ENCODE results near the gene AK2.
A peak's percentile ranks its signal among the peaks of the same experiment; 100 is the strongest.

AK2 gene

GRCh38 chr1:33021567-33022431 is 14.9 kb downstream of the AK2 start:
- DNase-seq, result no peak

- no peak for DNase-seq
These were observed 18.6 kb downstream of the AK2 start for GRCh38 chr1:33018112-33018511.

DNA sequence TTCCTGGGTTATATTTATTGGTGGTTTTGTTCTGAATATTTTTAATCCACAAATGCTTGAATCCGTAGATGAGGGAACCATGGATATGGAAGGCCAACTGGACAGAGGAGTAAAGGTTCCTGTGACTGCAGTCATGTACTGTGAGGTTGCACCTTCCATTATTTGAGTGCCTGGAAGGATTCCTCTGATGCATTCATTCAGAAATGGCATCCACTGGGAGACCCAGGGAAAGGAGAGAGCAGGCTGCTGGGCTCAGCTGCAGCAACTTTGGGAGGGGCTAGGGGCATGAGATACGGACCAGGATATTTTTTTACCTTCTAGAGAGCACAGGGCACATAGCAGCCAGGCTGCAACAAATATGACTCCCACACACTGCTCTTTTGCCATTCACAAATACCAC is 19.5 kb downstream of the AK2 start:
- no peak for DNase-seq

DNA sequence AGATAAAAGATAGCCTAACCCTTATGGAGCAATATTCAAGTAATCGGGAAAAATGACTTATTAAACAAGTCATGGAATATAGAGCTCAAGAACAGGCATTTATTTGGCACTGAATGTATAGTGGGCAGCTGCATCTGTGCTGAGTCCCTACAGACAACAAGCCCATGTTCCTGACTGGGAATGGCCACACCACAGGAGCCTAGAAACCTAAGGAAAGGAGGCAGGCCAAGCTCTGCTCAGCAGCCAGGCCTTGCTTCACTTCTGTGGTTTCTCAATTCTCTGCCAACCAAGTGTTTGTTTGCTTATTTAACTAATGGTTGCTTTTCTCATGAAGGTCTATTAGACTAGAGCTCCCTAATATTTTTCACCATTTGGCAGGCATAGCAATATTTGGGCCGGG is 21.5 kb downstream of the AK2 start:
- DNase-seq, result no peak

GRCh38 chr1:33014464-33015163 is 22.1 kb downstream of the AK2 start:
- DNase-seq, result no peak

DNA sequence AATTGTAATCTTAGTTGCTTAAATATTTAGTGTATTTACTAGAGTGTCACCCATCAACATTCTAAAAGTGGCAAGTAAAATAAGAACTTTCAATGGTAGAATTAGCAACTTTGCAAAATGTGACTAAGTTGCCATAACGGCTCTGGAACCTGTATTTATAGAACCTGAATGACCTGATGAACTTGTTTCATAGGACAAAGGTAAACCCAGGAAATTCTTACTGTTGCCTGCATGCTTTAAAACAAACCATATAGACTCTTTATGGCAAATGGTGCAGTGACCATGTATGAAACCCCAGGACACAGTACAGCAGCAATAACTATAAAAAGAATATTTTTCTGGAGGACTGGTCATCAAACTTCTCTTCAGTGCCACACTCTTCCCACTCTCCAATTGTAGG is 22.9 kb downstream of the AK2 start:
- DNase-seq, result no peak

DNA sequence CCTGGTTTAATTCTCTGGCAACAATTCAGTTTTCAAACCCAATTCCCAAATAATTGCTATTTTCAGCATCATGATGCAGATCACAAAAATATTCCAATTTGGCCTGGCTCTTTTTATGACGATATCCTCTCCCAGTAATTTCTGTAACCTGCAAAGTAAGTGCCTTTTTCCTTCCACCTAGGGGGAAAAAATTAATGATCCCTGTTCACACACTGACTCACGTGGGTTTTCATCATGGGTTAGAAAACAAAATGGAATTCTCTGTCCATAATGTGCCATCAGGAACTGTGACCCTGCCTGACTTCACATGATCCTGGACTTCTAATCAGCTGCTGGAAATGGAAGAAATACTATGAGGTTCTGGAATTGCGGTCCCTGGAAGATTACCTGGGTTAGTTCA is 24.5 kb downstream of the AK2 start:
- DNase-seq, result no peak

DNA sequence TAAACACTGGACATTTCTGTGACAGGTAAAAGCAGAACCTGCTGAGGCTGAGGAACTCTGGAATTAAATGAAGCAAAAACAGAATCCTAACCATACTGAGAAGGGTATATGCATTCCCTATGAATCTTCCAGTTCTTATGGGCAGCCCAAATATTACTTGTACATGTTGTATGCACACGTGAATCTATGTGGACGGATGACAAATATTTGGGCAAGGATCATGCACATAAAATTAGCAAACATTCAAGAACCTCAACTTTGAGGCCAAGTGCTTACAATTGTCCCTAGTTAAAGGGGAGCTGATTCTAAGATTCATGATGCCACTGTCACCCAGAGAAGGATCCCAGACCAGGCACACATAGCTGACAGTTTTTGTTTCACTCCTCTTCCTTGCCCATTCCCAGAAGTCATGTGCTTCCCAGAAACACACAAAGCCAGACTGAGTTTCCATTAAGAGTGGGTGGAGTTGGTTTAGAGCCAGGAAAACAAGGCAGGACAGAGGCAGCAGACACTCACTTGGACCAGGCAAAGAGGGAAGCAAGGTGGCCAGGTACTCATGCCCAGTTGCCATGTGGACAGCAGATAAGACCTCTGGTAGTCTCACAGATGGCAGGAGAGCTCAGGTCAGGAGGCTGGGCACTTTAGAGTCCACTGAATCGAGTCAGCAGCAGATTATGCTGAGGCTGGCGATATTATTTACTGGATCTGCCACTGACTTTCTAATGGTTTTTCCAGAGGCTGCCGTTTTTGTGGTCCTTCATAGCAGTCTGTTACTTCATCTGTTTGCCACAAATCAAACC is 25.6 kb downstream of the AK2 start:
- no peak for DNase-seq

- no peak for DNase-seq
These were observed 27.1 kb downstream of the AK2 start for GRCh38 chr1:33009561-33009960.

DNA sequence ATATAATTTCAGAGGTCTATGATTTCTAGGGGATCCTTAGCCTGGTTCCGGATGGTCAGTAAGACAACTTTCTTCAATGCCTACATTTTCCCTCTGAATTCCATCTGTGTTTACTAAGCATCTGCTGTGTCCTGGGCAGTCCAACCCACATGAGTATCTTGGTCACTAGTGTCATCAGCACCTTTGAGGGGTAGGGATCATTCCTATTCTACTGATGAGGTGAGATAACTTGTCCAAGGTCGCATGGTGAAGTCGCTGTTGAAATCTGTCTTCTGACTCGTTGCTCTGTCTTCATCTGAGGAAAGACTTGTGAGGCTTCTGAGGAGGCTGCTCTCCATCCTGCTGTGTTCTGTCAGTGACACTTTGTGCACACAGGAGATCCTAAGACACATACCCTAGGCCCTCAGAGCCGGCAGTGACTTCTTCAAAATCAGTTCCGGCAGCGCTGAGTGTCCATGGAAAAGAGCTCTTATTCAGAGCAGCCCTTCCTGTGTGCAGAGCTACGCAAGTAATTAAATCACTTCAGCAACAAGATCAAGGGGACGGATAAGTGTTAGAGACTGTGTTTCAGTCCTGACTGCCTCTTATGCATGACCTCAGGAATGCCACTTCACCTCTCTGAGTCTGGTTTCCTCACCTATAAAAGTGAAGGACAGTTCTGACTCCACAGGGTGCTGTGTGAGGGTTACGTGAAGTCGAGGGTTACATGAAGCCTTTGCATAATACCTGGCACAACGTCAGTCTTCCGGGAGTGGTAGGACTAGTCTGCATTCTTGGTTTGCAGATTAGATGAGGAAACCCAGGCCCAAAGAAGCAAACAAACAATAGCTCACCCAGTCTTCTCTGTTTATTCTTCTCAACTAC is 28.4 kb downstream of the AK2 start:
- DNase-seq, result no peak

DNA sequence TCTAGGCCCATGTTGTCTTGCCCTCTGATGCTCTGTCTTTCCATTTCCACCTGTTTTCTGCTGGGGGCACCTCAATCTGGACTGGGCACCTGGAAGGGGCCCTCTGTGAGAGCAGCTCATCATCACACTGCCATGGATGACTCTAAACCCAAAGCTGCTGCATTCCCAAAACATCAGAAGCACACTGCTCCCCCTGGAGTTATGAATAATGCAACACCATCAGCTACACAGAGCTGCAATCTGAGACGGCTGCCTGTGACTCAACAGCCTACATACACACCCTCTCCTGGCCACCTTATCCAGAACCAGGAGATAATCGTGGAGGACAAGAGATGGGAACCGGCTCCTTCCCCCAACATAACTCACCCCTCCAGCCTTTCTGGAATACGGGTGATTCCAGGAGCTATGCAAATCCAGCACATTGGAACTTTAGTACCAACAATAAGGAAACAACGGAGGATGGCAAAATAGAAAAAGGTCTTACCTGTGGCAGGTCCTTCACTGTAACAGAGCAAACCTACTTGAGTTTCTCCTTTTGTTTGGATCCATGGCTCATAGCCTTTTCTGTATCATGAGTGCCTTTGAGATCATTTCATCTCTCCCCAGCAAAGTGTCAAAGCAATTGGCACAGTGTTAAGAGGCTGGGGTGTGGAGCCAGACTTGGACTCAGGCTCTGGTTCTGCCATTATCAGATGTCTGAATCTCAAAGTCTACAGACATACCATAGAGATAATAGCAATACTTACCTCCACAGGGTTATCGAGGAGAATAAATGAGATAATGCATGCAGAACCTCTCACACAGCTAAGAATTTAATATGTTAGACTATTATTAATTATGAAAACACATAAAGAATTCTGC is 29.3 kb downstream of the AK2 start:
- peak; percentile 85 for DNase-seq

- DNase-seq, result no peak
These were observed 30.8 kb downstream of the AK2 start for GRCh38 chr1:33005838-33006421.

DNA sequence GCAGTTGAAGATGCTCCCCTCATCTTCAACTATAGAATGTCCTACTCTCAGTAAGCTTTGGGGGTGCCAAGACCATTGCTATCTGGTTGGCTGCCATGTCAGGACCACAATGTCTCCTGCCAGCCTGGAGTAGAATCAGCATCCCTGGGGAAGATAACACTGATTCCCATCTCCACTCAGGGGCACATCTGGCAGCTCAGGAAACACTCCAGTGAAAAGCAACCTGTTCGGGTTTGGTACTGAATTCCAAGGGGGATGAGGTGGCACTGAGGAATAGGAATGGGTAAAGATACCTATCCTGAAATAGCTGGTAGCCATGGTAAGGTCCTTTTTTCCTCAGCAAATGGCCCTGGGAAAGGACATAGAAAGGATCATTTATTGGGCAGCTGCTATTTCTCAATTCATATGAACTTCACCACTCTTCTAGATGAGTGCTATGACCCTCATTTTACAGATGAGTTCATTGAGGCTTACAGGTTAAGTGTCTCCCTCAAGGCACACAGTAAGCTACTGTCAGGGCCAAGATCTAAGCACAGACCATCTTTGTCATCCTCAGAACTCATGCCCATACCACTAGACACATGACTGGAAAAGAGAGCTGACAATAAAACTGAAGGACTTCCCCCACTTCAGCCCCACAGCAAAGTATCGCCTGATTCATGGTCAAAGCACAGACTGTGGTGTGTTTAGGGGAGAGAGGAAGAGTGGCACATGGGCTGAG is 31.4 kb downstream of the AK2 start:
- DNase-seq, result no peak

GRCh38 chr1:33004613-33005012 is 32.1 kb downstream of the AK2 start:
- DNase-seq, result no peak

GRCh38 chr1:33003657-33004056 is 33.0 kb downstream of the AK2 start:
- no peak for DNase-seq

- no peak for DNase-seq
These were observed 34.7 kb downstream of the AK2 start for GRCh38 chr1:33002006-33002405.

DNA sequence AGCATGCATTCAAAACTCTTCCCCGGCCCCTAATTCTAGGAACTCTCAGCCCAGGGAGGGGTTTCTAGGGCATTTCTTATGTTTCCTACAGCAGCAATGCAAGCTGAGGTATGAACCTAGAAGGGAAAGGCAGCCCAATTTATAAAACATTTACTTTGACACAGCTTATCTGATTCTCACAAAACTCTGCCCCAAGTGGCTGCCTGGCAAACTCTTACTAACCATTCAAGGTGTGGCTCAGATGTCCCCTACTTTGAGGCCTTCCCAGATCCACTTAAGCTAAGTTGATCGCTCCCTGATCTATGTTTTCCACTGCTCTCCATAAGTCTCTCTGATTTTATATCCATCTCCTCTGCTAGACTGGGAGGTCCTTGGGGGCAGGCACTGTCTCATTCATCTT is 35.4 kb downstream of the AK2 start:
- no peak for DNase-seq

GRCh38 chr1:33000427-33001026 is 36.2 kb downstream of the AK2 start:
- no peak for DNase-seq

DNA sequence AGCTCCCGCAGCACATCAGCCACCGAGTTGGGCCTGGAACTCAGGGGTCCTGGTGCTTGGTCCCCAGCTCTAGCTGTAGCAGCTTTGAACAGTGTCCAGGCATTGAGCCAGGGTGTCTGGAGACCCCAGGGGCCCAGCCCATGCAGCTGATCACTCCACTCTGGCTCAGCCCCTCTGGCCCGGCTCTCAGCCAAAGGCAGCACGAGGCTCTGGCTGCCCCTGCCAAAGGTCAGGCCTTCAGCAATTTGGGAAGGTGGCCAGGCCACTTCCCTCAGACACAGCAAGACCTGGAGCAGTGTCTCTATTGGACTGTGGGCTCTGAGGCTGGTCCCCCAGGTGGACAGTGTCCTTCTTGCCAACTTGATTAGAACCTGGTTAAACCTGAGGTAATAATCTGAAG is 37.7 kb downstream of the AK2 start:
- no peak for DNase-seq

GRCh38 chr1:32998064-32998463 is 38.6 kb downstream of the AK2 start:
- DNase-seq, result no peak
